ENCODE measurements around the gene RNU6-1.

DNA sequence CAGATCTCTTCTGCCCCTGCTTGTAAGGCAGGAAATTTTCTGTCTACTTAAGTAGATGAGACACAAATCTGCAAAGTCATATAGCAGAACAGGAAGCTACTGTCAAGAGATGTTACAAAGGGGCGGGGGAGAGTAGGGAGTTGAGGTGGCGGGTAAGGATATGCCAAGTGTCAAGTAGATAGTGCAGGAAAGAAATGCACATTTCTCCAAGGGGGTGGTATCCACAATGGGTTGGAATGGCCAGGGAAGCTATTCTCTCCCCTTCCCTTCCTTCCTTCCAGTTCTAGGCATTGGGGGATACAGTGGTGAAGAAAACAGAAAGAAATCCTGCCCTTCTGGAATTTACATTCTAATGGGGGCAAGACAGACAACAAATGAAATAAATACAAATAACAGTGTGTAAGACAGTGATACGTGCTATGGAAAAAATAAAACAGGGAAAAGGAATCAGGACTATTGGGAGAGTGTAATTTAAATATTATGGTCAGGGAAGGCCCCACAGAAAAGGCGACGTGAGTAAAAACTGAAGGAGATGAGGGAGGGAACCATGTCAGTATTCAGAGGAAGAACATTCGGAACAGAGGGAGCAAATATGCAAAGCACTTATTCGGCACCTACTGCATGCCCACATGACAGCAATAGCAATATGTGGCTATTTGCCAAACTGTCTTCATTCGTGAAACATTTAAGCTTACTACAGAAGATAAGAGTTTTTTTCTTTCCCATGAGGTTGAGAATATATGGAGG is 42.8 kb upstream of the RNU6-1 start:
- no peak for TF ChIP-seq POLR2A (IDR thresholded peaks at IDR 0.05)
- TF ChIP-seq CTCF (IDR thresholded peaks at IDR 0.05), result no peak

Data from sigmoid colon (tissue), 3 donors.